ENCODE results near the gene GAREM2.

DNA sequence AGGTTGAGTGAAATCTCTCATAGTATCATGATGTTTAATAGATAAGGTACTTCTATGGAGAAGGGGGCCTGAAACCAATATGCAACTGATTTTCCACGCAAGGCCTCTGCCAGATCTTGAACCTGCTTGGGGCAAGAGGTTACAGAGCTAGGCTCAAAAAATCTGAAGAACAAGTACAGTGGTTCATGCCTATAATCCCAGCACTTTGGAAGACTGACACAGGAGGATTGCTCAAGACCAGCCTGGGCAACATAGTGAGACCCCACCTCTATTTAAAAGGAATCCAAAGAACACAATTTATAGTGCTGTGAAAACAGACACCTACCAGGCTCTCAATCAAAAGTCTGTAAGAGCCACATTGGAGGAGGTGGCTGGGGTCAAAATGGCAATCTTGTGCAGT lies 42.9 kb downstream of the GAREM2 start:
- TF ChIP-seq, protein P1, sequence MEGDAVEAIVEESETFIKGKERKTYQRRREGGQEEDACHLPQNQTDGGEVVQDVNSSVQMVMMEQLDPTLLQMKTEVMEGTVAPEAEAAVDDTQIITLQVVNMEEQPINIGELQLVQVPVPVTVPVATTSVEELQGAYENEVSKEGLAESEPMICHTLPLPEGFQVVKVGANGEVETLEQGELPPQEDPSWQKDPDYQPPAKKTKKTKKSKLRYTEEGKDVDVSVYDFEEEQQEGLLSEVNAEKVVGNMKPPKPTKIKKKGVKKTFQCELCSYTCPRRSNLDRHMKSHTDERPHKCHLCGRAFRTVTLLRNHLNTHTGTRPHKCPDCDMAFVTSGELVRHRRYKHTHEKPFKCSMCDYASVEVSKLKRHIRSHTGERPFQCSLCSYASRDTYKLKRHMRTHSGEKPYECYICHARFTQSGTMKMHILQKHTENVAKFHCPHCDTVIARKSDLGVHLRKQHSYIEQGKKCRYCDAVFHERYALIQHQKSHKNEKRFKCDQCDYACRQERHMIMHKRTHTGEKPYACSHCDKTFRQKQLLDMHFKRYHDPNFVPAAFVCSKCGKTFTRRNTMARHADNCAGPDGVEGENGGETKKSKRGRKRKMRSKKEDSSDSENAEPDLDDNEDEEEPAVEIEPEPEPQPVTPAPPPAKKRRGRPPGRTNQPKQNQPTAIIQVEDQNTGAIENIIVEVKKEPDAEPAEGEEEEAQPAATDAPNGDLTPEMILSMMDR (IDR thresholded peaks at IDR 0.05; ENCODE audit: low read depth, low read length, poor library complexity, severe bottlenecking): no peak
- TF ChIP-seq EZH2phosphoT487 (IDR thresholded peaks at IDR 0.05; ENCODE audit: borderline replicate concordance, low read length): no peak
